Osteoblast (primary cell): ENCODE results near the gene SLC35A1. TPM values are rescaled to one million over a fixed set of nuclear protein-coding genes. Genes with fewer than 3 reads are reported as not detected.

Experiments
- DNase-seq: peaks from one replicate; pipeline ENCODE4 v3.0.0; 2011; ENCODE audit warnings: low spot score, mixed read lengths; ENCODE audit not compliant: insufficient read length; ENCODE audit errors: missing footprints
- H2AFZ ChIP-seq: 2 replicates; pipeline ENCODE4 v1.6.0; 2011; ENCODE audit warnings: mild to moderate bottlenecking, low read length
- H3K27ac ChIP-seq: 2 replicates; pipeline ENCODE4 v1.5.1; 2011; ENCODE audit warnings: mild to moderate bottlenecking, low read depth, low read length, moderate library complexity
- H3K27me3 ChIP-seq: 2 replicates; pipeline ENCODE4 v1.6.0; 2012; ENCODE audit warnings: mild to moderate bottlenecking, control low read depth, inconsistent platforms, low read length, moderate library complexity; ENCODE audit not compliant: insufficient read depth
- H3K36me3 ChIP-seq: 2 replicates; pipeline ENCODE4 v1.5.1; 2011; ENCODE audit warnings: mild to moderate bottlenecking, low read length, control low read depth, moderate library complexity; ENCODE audit not compliant: insufficient read depth
- H3K4me1 ChIP-seq: 2 replicates; pipeline ENCODE4 v1.5.1; 2011; ENCODE audit warnings: mild to moderate bottlenecking, low read length, control low read depth, moderate library complexity; ENCODE audit not compliant: insufficient read depth
- H3K4me2 ChIP-seq: 2 replicates; pipeline ENCODE4 v1.6.0; 2011; ENCODE audit warnings: mild to moderate bottlenecking, low read length; ENCODE audit not compliant: insufficient read depth
- H3K4me3 ChIP-seq: fragments of 200-600 bp; sonication (generic); 3 replicates; pipeline ENCODE4 v1.5.1; 2012; ENCODE audit warnings: mild to moderate bottlenecking, low read length, inconsistent platforms; ENCODE audit not compliant: insufficient read depth
- H3K79me2 ChIP-seq: 2 replicates; pipeline ENCODE4 v1.6.0; 2012; ENCODE audit warnings: mild to moderate bottlenecking, low read length, control low read depth, inconsistent platforms; ENCODE audit not compliant: insufficient read depth
- H3K9me3 ChIP-seq: 2 replicates; pipeline ENCODE4 v1.5.1; 2011; ENCODE audit warnings: low read depth, low read length, control low read depth
- H4K20me1 ChIP-seq: 2 replicates; pipeline ENCODE4 v1.6.0; 2012; ENCODE audit warnings: mild to moderate bottlenecking, low read length, control low read depth; ENCODE audit not compliant: insufficient read depth
- total RNA-seq: library from RNA; depleted of rRNA; stranded (reverse); fragments of >200 nt; gene quantifications from 2 replicates; pipeline ENCODE4 v1.2.3, GENCODE V29; 2012
- TF ChIP-seq, protein P1 (sequence below): IDR thresholded peaks from 2 replicates; pipeline ENCODE4 v1.5.1; 2011; ENCODE audit warnings: mild to moderate bottlenecking, low read depth, low read length, moderate library complexity; ENCODE audit errors: extremely low read depth

The SLC35A1 gene
- total RNA-seq, 1 donor, result 15.6 TPM

DNA sequence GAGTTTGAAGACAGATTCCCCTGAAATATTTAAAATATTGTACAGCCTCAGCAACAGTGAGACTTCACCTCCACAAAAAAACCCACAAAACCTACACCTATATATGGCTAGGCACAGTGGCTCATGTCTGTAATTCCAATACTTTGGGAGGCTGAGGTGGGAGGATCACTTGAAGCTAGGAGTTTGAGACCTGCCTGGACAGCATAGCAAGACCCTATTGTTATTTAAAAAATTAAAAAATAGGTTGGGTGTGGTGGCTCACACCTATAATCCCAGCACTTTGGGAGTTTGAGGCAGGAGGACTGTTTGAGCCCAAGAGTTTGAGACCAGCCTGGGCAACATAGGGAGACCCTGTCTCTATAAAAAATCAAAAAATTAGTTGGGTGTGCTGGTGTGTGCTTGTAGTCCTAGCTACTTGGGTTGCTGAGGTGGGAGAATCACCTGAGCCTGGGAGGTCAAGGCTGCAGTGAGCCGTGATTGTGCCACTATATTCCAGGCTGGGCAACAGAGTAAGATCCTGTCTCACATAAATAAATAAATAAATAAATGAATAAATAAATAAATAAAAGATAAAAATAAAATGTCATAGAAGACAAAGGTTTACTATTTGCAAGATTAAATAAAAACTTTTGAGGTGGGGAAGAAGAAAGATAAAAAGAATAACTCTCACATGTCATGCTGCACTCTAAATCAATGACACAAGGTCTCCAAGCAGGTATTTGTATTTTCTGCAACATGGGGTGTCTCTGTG is 65.9 kb downstream of the SLC35A1 start:
- Histone ChIP-seq H3K36me3 (peaks cover 43% of the 10 kb centered on the region), H3K4me2 (no peak overlapping the region), H3K79me2 (no peaks in the 10 kb centered on the region), H3K27ac (no peak overlapping the region), H3K9me3 (no peaks in the 10 kb centered on the region), H3K27me3 (no peaks in the 10 kb centered on the region), H3K4me3 (no peak overlapping the region), H2AFZ (no peak overlapping the region), H3K4me1 (no peaks in the 10 kb centered on the region), H4K20me1 (no peaks in the 10 kb centered on the region)
- TF ChIP-seq, protein P1, sequence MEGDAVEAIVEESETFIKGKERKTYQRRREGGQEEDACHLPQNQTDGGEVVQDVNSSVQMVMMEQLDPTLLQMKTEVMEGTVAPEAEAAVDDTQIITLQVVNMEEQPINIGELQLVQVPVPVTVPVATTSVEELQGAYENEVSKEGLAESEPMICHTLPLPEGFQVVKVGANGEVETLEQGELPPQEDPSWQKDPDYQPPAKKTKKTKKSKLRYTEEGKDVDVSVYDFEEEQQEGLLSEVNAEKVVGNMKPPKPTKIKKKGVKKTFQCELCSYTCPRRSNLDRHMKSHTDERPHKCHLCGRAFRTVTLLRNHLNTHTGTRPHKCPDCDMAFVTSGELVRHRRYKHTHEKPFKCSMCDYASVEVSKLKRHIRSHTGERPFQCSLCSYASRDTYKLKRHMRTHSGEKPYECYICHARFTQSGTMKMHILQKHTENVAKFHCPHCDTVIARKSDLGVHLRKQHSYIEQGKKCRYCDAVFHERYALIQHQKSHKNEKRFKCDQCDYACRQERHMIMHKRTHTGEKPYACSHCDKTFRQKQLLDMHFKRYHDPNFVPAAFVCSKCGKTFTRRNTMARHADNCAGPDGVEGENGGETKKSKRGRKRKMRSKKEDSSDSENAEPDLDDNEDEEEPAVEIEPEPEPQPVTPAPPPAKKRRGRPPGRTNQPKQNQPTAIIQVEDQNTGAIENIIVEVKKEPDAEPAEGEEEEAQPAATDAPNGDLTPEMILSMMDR, result no peak
- no peak for DNase-seq

DNA sequence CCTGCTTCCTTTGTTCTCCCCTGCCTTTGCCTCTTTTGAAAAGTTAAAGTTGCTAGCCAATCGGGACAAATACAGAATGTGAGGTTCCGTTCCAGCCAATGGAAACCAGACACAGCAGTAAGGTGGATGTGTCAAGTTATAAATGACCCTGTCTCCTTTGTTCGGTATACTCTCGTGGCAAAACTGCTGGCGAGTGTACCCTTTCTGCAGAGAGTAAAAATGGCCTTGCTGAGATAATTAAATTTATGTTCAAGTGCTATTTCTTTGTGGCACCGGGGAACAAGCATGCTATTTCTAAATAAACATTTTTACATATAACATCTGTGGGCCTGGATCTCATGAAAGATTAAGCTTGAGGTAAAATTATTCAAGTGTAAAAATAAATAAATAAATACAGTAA is 66.8 kb downstream of the SLC35A1 start:
- H3K79me2 ChIP-seq, result no peaks in the 10 kb centered on the region
- no peak overlapping the region for H3K27ac ChIP-seq
- no peak overlapping the region for H3K4me2 ChIP-seq
- no peak overlapping the region for H3K4me3 ChIP-seq
- peaks cover 45% of the 10 kb centered on the region for H3K36me3 ChIP-seq
- H3K27me3 ChIP-seq, result no peaks in the 10 kb centered on the region
- H3K9me3 ChIP-seq, result no peaks in the 10 kb centered on the region
- TF ChIP-seq, protein P1, result no peak
- H4K20me1 ChIP-seq, result no peaks in the 10 kb centered on the region
- no peaks in the 10 kb centered on the region for H3K4me1 ChIP-seq
- DNase-seq, result no peak
- no peak overlapping the region for H2AFZ ChIP-seq

DNA sequence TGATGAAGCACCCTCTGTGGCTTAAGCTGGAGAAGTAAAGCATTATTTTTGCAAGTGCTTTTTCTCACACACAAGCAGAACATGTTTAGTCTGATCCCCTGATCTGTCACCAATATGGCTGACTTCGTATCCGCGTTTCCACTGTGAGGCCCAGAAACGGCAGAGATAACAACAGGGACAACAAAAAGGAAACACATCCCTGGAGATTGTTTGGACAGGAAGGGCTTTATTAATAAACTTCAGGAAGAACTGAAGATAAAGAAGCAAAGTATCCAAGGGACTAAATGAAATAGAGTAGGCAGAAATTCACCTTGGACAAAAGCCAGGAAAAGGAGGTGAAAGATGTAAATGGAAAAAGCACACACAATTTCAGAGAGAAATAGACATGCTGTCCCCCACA is 67.8 kb downstream of the SLC35A1 start:
- DNase-seq, result no peak
- H4K20me1 ChIP-seq, result no peaks in the 10 kb centered on the region
- no peaks in the 10 kb centered on the region for H3K79me2 ChIP-seq
- no peak overlapping the region for H3K27ac ChIP-seq
- H3K27me3 ChIP-seq, result no peaks in the 10 kb centered on the region
- H3K4me2 ChIP-seq, result no peak overlapping the region
- no peak overlapping the region for H2AFZ ChIP-seq
- H3K4me1 ChIP-seq, result no peaks in the 10 kb centered on the region
- H3K36me3 ChIP-seq, result peaks cover 47% of the 10 kb centered on the region
- no peaks in the 10 kb centered on the region for H3K9me3 ChIP-seq
- TF ChIP-seq, protein P1, result no peak
- H3K4me3 ChIP-seq, result no peak overlapping the region

DNA sequence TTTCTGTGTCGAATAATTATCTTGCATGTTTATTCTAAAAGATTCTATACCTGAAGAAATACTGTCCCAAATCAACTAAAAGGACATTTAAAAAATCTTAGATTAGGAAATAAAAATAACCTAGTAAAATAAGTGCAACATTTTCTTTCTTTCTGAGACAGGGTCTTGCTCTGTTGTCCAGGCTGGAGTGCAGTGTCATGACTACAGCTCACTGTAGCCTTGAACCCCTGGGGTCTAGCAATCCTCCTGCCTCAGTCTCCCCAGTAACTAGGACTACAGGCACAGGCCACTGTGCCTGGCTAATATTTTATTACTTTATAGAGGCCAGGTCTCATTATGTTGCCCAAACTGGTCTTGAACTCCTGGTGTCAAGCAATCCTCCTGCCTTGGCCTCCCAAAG is 68.3 kb downstream of the SLC35A1 start:
- H3K4me1 ChIP-seq, result no peaks in the 10 kb centered on the region
- no peak overlapping the region for H3K4me3 ChIP-seq
- no peak overlapping the region for H2AFZ ChIP-seq
- H3K79me2 ChIP-seq, result no peaks in the 10 kb centered on the region
- no peaks in the 10 kb centered on the region for H4K20me1 ChIP-seq
- DNase-seq, result no peak
- no peaks in the 10 kb centered on the region for H3K9me3 ChIP-seq
- H3K4me2 ChIP-seq, result no peak overlapping the region
- no peaks in the 10 kb centered on the region for H3K27me3 ChIP-seq
- no peak overlapping the region for H3K27ac ChIP-seq
- H3K36me3 ChIP-seq, result peaks cover 48% of the 10 kb centered on the region
- TF ChIP-seq, protein P1, result no peak
